GM19468 (cell line): ENCODE data around the gene PPP1R26.
"Not testable (repeated sequence)": the region's sequence is repeated elsewhere in the genome, so short reads cannot be mapped to it uniquely, and the experiment has no call there.

Source experiments
- ATAC-seq: cut with Tn5 transposase; IDR thresholded peaks from one replicate; pipeline ENCODE4 v1.9.1; 2021; ENCODE audit warnings: mild to moderate bottlenecking, moderate library complexity, moderate number of reproducible peaks; ENCODE audit not compliant: unreplicated experiment; ENCODE audit errors: extremely low read depth

Gene PPP1R26

GRCh38 chr9:135456436-135457104, 23.0 kb upstream of the PPP1R26 start:
- no peak for ATAC-seq

- ATAC-seq, result not testable (repeated sequence)
These were observed 21.1 kb upstream of the PPP1R26 start for GRCh38 chr9:135458478-135458877.

DNA sequence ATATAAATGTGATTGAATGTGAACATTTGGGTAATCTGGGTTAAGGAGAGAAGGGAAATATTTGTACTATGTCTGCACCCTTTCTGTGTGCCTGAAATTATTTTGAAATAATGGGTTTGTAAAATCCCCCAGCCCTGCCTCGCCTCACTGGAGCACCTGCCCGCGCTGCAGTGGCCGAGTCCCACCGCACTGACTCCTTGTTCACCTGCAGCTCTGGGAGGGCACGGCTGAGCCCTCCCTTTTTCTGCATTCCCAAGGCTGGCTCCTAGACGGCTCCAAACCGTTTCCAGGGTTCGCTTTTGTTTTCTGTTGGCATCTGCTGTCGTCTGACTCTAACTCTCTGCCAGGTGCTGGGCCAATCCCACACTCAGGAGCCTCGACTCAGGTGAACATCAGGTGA, 17.6 kb upstream of the PPP1R26 start:
- no peak for ATAC-seq

GRCh38 chr9:135463140-135463539, 16.4 kb upstream of the PPP1R26 start:
- ATAC-seq, result no peak

GRCh38 chr9:135464181-135464580, 15.4 kb upstream of the PPP1R26 start:
- no peak for ATAC-seq

- ATAC-seq, result no peak
These were observed 10.6 kb upstream of the PPP1R26 start for GRCh38 chr9:135468854-135469521.

DNA sequence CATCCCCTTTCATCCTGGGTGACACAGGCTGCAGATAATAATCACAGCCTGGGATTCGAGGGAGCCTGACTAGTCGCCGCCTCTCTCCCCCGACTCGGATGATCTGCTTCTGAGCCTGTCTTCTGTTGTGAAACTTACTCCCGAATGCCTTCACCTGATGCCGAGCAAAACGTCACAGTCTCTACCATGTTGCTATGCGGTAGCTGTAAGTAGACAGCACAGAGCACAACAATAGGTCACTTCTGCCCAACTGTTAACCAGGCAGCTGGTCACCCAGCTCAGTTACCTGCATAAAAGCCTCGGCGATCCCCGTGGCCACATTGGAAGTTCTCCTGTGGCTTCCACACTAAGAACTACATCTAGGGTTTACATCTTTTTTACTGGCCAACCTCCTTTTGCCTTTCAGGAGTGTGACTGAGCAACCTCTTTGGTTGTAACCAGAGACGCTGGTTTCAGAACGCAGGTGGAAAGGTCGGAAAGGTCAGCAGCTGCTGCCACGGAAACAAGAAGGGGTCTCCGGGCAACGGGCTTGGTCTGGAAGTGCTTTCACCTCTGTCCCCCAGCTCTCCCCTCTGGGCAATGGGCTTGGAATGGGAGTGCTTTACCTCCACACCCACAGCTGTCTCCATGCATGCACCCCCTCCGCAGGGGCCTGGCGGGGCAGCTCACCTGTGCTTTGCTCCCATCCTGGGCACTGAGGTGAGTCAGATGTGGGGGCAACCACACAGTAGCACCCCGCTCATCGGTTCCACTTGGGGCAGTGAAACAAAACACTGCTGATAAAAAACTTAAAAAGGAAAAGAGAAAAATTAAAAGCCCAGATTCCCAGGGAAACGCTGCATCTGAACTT, 7.6 kb upstream of the PPP1R26 start:
- ATAC-seq, result no peak

DNA sequence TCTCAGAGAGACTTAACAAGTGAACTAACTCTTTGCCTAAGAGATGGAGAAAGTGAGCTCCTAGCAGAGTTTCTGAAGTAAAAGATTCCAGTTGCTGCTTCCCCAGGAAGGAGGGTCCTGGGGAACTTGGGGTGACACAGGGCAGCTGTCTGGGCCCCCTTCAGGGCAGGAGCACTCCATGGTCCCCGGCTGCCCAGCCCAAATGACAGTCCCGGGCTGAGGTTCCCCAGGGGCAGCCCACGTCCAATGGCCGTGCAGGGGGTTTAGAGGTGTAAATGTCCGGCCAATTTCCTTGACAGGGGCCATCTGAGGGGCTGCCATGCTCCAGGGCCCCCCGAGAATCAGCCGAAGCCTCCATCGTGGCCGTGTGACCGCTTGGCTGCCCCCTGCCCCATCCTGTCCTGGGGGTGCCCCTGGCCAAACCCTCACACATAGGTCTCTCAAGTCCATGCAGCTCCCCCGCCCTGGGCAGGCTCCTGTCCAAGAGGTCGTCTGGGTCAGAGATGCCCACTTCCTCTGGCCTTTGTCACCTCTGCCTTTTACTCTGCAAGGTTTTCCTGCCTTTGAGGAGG, 5.5 kb upstream of the PPP1R26 start:
- no peak for ATAC-seq

DNA sequence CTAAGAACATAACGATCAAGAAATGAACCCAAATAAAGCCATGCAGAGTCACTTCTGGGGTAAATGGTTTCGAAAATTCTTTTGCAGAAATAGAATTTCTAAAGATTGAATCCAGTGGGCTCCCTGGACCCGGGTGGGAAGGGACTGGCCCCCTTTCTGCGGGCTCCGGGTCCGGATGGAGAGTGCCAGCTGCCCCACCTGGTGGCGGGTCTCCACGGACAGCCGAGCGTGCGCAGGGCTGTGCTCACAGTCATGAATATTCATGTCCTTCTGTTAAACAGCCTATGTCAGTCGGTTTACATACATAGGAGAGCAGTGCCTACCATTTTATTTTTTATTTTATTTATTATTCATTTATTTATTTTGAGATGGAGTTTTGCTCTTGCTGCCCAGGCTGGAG, 4.7 kb upstream of the PPP1R26 start:
- no peak for ATAC-seq

GRCh38 chr9:135476561-135477355, 2.8 kb upstream of the PPP1R26 start:
- no peak for ATAC-seq

GRCh38 chr9:135478191-135478590, 1.4 kb upstream of the PPP1R26 start:
- no peak for ATAC-seq

DNA sequence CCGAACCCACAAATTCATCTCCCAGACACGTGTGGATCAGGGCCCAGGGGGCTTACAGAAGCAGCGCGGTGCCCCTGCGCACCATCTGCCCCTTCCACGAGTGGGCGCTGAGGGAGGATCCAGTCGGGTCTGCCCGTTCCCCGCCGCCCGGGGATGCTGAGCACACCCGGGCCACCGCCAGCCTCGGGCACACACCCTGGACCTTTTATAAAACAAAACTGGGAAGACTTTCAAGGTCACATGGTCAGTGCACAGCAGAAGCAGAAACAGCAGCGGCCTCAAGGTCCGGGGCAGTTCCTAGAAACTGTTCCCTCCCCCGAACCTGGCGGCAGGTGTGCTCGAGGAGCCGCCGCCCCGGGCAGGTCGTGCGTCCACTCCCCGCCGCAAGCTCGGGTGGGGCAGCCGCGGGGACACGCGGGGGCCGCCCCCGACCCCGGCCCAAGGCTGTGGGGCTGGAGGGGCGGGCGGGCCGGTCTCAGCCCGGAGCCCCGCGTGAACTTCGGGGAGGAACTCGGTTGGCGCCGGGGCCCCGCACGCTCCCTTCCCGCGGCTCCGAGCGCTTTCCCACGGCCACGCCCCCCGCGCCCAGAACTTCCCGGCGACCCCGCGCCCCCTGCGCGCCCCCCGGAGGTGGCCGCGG, 633 bp upstream of the PPP1R26 start:
- ATAC-seq, result no peak

GRCh38 chr9:135480071-135480939, 723 bp downstream of the PPP1R26 start:
- no peak for ATAC-seq

- no peak for ATAC-seq
These were observed 1.3 kb downstream of the PPP1R26 start for GRCh38 chr9:135480940-135481310.

GRCh38 chr9:135482015-135482754, 2.6 kb downstream of the PPP1R26 start:
- no peak for ATAC-seq

GRCh38 chr9:135484460-135485277, 5.1 kb downstream of the PPP1R26 start:
- ATAC-seq, result no peak

DNA sequence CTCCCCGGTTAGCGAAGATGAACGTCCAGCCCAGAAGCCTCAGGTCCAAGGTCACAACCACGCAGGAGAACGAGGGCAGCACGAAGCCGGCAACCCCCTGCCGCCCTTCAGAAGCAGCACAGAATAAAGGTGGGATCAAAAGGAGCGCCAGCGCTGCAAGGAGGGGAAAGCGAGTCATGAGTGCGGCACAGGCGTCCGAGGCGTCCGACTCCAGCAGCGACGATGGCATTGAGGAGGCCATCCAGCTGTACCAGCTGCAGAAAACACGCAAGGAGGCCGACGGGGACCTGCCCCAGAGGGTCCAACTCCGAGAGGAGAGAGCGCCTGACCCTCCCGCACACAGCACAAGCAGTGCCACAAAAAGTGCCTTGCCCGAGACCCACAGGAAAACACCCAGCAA, 5.8 kb downstream of the PPP1R26 start:
- no peak for ATAC-seq
